Breast epithelium (tissue), 4 donors: ENCODE measurements around the gene VIPAS39. TPM values are rescaled to one million over a fixed set of nuclear protein-coding genes. Genes with fewer than 3 reads are reported as not detected.

ENCODE experiments used
- DNase-seq, 2 donors: peaks; one replicate each; pipeline ENCODE4 v3.0.0-alpha.2; 2019; ENCODE audit warnings: low spot score in 2 of 2
- H3K27ac ChIP-seq, 2 donors: fragments of 200-600 bp; sonication (generic) in 1 of 2; one replicate each; pipeline ENCODE4 v1.5.1; 2016 to 2019; ENCODE audit warnings: mild to moderate bottlenecking in 1 of 2
- H3K27me3 ChIP-seq, 2 donors: fragments of 200-600 bp; sonication (generic) in 1 of 2; one replicate each; pipeline versions ENCODE4 v1.5.1 to v1.6.0; 2017 to 2019; ENCODE audit warnings: control low read depth in 1 of 2, mild to moderate bottlenecking in 1 of 2
- H3K36me3 ChIP-seq: fragments of 200-600 bp; one replicate; pipeline ENCODE4 v1.5.1; 2019
- H3K4me1 ChIP-seq, 2 donors: fragments of 200-600 bp; sonication (generic); one replicate each; pipeline ENCODE4 v1.5.1; 2016 to 2019; ENCODE audit warnings: control low read depth in 1 of 2
- H3K4me3 ChIP-seq, 3 donors: fragments of 200-600 bp; sonication (generic); 1 replicate in 2 of 3; 2 replicates in 1 of 3; pipeline ENCODE4 v1.5.1; 2016 to 2019; ENCODE audit warnings: mild to moderate bottlenecking in 3 of 3, moderate library complexity in 2 of 3
- H3K9me3 ChIP-seq, 2 donors: fragments of 200-600 bp; sonication (generic) in 1 of 2; one replicate each; pipeline ENCODE4 v1.5.1; 2016 to 2019; ENCODE audit warnings: control low read depth in 1 of 2
- CTCF ChIP-seq, 3 donors: fragments of 450-650 bp; IDR thresholded peaks; one replicate each; pipeline ENCODE4 v1.5.1; 2016 to 2017; ENCODE audit warnings: antibody characterized with exemption in 3 of 3, mild to moderate bottlenecking in 3 of 3, moderate library complexity in 3 of 3
- POLR2A ChIP-seq: fragments of 450-650 bp; IDR thresholded peaks from one replicate; pipeline ENCODE4 v1.6.1; 2016; ENCODE audit warnings: antibody characterized with exemption, mild to moderate bottlenecking, moderate library complexity
- POLR2AphosphoS5 ChIP-seq, 3 donors: sonication (generic); formaldehyde crosslinking; IDR thresholded peaks; one replicate each; pipeline ENCODE4 v1.6.1; 2017; ENCODE audit warnings: antibody characterized with exemption in 3 of 3
- intact Hi-C: fragments of 100-400 bp; cut with DNase I; formaldehyde crosslinking; loops from one replicate; pipeline ENCODE4 v1.15.1; 2023; ENCODE audit warnings: low total_unique reads
- total RNA-seq, 3 donors: library from RNA; depleted of rRNA; stranded (reverse); fragments of >200 nt; gene quantifications; one replicate each; pipeline ENCODE4 v1.1.0, GENCODE V29; 2016

Gene VIPAS39
- total RNA-seq, 3 donors from 2014 or later: 14.7 to 25.9 (median 19.2) TPM

DNA sequence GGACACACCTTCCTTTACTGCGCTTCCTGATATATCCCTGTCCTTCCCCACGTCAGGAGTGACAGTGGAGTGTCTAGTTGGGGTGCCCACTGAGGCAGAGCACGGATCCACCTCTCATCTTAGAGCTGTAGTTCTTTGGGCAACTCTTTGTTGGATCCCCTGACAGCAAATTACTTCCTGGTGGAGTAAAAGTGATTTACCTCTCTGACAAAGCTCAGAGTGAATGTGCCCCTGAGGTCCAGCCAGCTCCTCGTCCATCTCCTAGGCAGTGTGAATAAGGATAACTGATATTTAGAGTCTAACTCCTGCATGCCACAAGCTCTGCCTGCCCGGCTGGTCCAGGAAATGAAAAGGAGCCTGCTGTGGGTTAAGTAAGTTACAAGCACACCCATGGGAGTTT, 16.5 kb upstream of the VIPAS39 start:
- Histone ChIP-seq H3K4me3 (no peak overlapping the region), H3K27me3 (no peaks in the 10 kb centered on the region), H3K36me3 (peaks cover 4% of the 10 kb centered on the region), H3K9me3 (no peaks in the 10 kb centered on the region), H3K4me1 (no peaks in the 10 kb centered on the region), H3K27ac (no peak overlapping the region)
- DNase-seq: no peak
- intact Hi-C loops: no loop called here
- no peak for TF ChIP-seq CTCF (IDR thresholded peaks at IDR 0.05)
- no peak for TF ChIP-seq POLR2AphosphoS5 (IDR thresholded peaks at IDR 0.05)
- no peak for TF ChIP-seq POLR2A

- Histone ChIP-seq H3K9me3 (no peaks in the 10 kb centered on the region), H3K4me1 (no peaks in the 10 kb centered on the region), H3K36me3 (peaks cover 7% of the 10 kb centered on the region), H3K4me3 (no peak overlapping the region), H3K27ac (no peak overlapping the region), H3K27me3 (no peaks in the 10 kb centered on the region)
- intact Hi-C loops: no loop called here
- no peak for DNase-seq
- TF ChIP-seq POLR2AphosphoS5 (IDR thresholded peaks at IDR 0.05) (no peak), POLR2A (no peak), CTCF (IDR thresholded peaks at IDR 0.05) (no peak)
Measured at GRCh38 chr14:77470224-77470870, 12.9 kb upstream of the VIPAS39 start.

DNA sequence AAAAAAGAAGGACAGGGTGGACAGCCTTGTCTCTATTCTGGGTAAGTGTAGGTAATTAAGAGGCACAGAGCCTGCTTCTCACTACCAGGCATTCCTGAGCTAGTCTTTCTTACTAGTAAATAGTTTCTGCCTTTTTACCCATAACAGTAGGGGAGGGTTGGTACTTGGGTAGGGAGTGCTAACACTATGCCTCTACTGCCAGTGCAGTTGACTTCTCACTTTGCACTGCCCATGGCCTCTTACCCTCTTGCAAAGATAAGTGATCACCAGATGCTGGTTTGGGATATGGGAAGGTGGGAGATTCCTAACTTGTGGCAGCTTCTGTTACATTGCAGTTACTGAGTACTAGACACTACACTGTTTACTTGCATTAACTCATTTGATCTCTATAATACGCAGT, 12.1 kb upstream of the VIPAS39 start:
- no peaks in the 10 kb centered on the region for H3K4me1 ChIP-seq
- no peak for DNase-seq
- peaks cover 7% of the 10 kb centered on the region for H3K36me3 ChIP-seq
- no peak overlapping the region for H3K4me3 ChIP-seq
- no peaks in the 10 kb centered on the region for H3K27me3 ChIP-seq
- no peaks in the 10 kb centered on the region for H3K9me3 ChIP-seq
- intact Hi-C loops: loop anchor here (5.0 kb wide), 1 partner anchor 687 kb away; no protein-coding TSS in a partner anchor
- TF ChIP-seq CTCF (IDR thresholded peaks at IDR 0.05) (no peak), POLR2AphosphoS5 (IDR thresholded peaks at IDR 0.05) (no peak), POLR2A (no peak)
- no peak overlapping the region for H3K27ac ChIP-seq

DNA sequence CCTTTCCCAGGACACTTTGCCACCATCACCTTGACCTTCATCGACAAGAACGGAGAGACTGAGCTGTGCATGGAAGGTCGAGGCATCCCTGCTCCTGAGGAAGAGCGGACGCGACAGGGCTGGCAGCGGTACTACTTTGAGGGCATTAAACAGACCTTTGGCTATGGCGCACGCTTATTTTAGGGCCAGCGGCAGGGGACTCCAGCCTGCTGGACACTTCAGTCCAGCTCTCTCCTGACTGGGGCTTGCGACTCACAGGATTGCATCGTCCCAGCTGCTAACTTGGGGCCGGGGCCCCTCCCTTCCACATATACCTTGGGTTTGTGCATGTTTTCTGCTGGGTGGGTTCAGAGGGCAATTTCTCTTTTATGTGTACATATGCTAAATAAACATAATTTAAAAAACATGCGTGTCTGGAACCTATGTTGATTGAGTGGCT, 11.7 kb upstream of the VIPAS39 start:
- intact Hi-C loops: loop anchor here (5.0 kb wide), 1 partner anchor 687 kb away; no protein-coding TSS in a partner anchor
- peaks cover 7% of the 10 kb centered on the region for H3K36me3 ChIP-seq

More for the DNA sequence above, 11.7 kb upstream of the VIPAS39 start:
- Histone ChIP-seq H3K9me3 (no peaks in the 10 kb centered on the region), H3K4me3 (no peak overlapping the region), H3K27me3 (no peaks in the 10 kb centered on the region), H3K27ac (no peak overlapping the region), H3K4me1 (no peaks in the 10 kb centered on the region)
- no peak for DNase-seq
- TF ChIP-seq POLR2AphosphoS5 (IDR thresholded peaks at IDR 0.05) (no peak), POLR2A (no peak), CTCF (IDR thresholded peaks at IDR 0.05) (no peak)
